Melanocyte of skin (primary cell): Measurements from ENCODE around the gene C16orf87. TPM values are rescaled to one million over a fixed set of nuclear protein-coding genes. Genes with fewer than 3 reads are reported as not detected.

Experiments used
- small RNA-seq, 2 donors: library from RNA; depleted of rRNA; stranded (forward); fragments of <200 nt; gene quantifications; one replicate each; pipeline ENCODE3, GENCODE V24; 2012
- total RNA-seq, 2 donors: library from RNA; depleted of rRNA; stranded (reverse); fragments of >200 nt; gene quantifications; 2 replicates each; pipeline ENCODE4 v1.2.3, GENCODE V29; 2012

Gene C16orf87, protein sequence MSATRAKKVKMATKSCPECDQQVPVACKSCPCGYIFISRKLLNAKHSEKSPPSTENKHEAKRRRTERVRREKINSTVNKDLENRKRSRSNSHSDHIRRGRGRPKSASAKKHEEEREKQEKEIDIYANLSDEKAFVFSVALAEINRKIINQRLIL
- total RNA-seq: 1 to 10 TPM; 5.5 to 6.3 TPM

DNA sequence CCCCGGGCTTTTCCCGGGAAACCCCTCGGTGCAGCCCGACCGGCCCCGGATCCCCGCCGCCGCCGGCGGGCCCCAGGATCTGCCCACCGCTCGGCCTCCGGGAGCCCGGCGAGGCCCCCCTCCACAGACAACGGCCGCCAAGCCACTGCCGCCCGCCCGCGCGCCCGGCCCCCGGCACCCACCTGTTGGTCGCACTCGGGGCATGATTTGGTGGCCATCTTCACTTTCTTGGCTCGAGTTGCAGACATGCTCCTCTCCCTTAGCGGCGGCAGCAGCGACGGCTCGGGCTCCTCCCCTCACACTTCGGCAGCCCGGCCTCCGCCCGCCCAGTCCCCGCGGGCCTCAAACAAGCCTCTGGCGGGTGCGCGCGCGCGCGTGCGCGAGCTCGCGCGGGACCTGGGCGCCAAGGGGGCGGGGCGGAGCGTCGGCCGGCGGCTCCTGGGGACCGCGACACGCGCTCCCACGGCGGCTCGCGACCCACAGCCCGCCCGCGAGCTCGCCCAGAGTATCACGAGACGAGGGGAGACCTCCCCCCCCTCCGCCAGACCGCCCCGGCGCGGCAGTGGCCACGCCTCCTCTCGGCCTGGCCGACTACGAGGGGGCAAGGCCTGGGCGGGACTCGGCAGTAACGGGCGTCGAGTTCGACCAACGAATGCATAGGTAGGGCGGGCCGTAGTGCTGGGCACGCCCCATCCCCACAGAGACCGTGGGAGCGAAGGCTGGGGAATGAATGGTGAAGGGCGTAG, at the start of gene C16orf87:
Gene C16orf87, minus strand, starts transcription at position 279 of the 746 bp plus-strand sequence. Its CDS starts 31 bp downstream, at position 248.

DNA sequence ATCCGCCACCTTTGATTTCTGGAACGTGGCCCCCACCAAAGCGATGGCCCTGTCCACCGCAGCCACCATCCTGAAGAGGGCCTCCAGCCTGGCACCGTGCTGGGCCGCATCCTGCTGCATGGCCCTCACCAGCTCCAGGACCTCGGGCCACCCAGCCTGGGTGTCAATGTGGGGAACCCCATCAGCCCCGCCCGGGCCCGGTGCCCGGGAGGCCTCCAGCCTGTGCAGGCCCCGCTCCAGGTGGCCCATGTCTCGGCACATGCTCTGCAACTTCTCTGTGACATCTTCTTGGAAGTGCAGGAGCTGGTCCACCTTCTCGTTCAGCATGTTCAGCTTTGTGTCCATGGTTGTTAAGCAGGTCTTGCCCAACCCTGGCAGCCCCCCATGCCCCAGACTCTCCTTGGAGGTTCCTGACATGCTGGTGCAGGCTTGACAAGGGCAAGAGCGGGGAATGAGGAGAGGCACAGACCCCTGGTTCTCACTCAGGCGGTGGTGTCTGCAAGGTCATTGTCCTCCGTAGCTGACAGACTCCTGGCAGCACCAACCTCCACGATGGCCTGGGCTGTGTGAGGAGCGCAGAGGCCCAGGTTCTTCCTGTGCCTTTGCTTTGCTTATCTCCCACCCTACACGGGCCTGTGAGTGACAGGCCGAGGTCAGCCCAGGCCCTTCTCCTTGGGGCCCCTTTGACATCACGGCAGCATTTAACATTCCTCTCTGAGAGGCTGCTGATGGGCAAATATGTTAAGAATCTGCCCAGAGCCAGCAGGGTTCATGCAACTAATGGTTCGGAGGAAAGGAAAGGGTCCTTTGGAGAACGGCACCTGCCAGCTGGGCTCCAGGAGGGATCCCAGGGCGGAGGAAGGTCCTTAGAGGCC, 83.0 kb downstream of the C16orf87 start, which contains the start of gene MYLK3:
Gene MYLK3, minus strand, starts transcription at position 568 of the 875 bp plus-strand sequence. Its CDS starts 151 bp downstream, at position 417.

Small RNA genes within 50 kb of the gene (small RNA-seq; reads per million reads assigned to genes)
- 0 reads per million in 2 donors for gene AC007225.2

Other genes with a start within 250 kb of the C16orf87 start
- 10 to 100 TPM; 14.1 to 42.0 TPM for gene SHCBP1, start 209.8 kb downstream of the C16orf87 start, total RNA-seq
- gene VPS35, start 142.0 kb downstream of the C16orf87 start, total RNA-seq: 100 to 1,000 TPM; 120 to 145 TPM
- gene ORC6, start 141.5 kb downstream of the C16orf87 start, total RNA-seq: 10 to 100 TPM; 12.4 to 42.0 TPM
- 1 to 10 TPM in 1 of 2 donors, under 1 TPM in 1; 0.67 to 1.4 TPM for gene MYLK3, start 82.8 kb downstream of the C16orf87 start, total RNA-seq
- 1 to 10 TPM; 3.1 to 5.7 TPM for gene GPT2, start 53.2 kb upstream of the C16orf87 start, total RNA-seq
- 10 to 100 TPM; 58.8 to 90.9 TPM for gene DNAJA2, start 142.5 kb upstream of the C16orf87 start, total RNA-seq